Posterior vena cava (tissue), 2 donors: Measurements from ENCODE around the gene OSBPL9. TPM values are rescaled to one million over a fixed set of nuclear protein-coding genes. Genes with fewer than 3 reads are reported as not detected.
"Not testable (repeated sequence)": the region's sequence is repeated elsewhere in the genome, so short reads cannot be mapped to it uniquely, and the experiment has no call there.

Experiments used
- DNase-seq: peaks from one replicate; pipeline ENCODE4 v3.0.0-alpha.2; 2020; ENCODE audit warnings: low spot score
- intact Hi-C, 2 donors: fragments of 100-400 bp; cut with DNase I; formaldehyde crosslinking; loops; one replicate each; pipeline versions ENCODE4 v1.14.1 to v1.14.2; 2022 to 2023
- microRNA-seq, 2 donors: library from miRNA; unstranded; fragments of <30 nt; microRNA quantifications; one replicate each; pipeline ENCODE4 v1.2.0, GENCODE V29; 2020 to 2021; ENCODE audit warnings: borderline microRNAs expressed in 2 of 2
- total RNA-seq, 2 donors: library from RNA; stranded (reverse); fragmentation: NEBNext Ultra II Directional; extraction: Animal tissue kit (Norgen Biotek cat#: 25700); gene quantifications; one replicate each; pipeline ENCODE4 v1.2.1, GENCODE V29; 2021
- donor health status: DM: yes; HTN: yes; CAD: no.
- donor health status: DM: yes; HTN: yes; CAD: no.

The OSBPL9 gene
- total RNA-seq, 2 donors from 2014 or later: 73.1 to 84.5 TPM

DNA sequence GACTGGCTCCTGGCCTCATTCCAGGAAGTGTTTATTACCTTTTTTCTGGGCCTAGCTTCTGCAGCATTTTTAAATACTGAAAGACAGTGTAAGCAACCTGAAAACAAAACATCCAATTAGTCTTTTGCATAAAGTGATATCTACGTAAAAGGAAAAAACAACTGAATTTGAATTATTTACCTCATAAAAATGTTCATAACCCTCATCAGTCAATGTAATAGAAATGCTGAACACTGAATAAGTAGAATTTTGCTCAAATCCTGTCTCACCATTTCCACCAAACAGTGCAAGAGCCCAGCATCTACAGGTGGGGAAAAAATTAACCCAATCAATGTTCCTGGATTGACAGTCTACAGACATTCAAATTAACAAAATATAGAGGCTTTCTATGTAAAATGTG is 197.6 kb downstream of the OSBPL9 start:
- intact Hi-C loops: no loop called here
- no peak for DNase-seq

DNA sequence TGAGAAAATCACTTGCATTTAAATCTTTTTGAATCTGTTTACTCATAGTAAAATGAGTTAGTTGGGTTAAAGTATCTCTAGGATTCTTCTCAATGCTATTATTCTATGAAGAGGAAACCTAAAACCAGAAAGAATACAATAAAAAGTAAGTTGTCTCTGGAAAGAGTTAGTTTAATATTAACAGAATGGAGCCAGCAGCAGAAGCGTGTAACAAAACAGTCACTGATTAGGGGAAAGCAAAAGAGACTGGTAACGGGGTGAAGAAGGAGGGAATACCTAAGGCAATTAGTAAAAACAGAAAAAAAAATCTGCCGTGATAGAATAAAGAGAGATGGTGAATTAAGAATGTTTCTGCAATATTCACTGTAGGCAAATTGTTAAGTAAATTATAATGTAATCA is 201.6 kb downstream of the OSBPL9 start:
- no peak for DNase-seq
- intact Hi-C loops: no loop called here

DNA sequence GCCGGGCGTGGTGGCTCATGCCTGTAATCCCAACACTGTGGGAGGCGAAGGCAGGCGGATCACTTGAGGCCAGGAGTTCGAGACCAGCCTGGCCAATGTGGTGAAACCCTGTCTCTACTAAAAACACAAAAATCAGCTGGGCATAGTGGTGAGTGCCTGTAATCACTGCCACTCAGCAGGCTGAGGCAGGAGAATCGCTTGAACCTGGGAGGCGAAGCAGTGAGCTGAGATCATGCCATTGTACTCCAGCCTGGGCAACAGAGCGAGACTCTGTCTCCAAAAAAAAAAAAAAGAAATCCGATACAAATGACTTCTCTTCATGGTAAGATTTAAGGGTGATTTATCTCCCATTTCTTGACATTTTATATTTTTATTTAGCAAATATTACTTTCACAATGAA is 202.1 kb downstream of the OSBPL9 start:
- not testable (repeated sequence) for DNase-seq

DNA sequence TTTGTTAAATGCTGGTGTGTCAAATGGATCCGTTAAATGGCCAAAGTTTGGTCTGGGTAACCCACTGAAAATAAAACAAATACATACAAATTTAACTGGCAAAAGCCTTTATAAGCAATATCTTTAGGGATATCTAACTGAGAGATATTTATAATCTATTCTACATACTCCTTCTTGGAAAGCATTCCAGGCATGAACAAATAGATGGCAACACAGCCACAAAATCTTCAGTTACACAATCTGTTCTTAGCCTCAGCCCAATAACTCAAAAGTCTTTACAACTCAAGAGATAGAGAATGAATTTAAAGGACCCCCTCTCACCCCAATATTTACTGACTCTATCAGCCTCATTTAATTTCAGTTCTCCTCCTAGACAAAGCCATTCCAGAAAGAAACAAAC is 202.9 kb downstream of the OSBPL9 start:
- intact Hi-C loops: no loop called here
- no peak for DNase-seq

More for the DNA sequence above, 202.1 kb downstream of the OSBPL9 start:
- intact Hi-C loops: not testable (repeated sequence)

DNA sequence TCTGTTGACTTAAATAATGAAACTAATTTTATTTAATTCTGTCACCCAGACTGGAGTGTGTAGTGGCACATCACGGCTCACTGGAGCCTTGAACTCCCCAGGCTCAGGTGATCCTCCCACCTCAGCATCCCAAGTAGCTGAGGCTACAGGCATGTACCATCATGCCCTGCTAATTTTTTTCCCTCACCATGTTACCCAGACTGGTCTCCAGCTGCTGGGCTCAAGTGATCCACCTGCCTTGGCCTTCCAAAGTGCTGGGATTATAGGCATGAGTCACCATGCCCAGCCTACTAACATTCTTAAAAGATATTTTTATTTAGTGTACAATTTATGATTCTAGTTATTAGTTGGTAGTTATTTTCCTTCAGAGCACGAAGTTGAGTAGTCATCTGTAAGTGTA is 212.2 kb downstream of the OSBPL9 start:
- no peak for DNase-seq
- intact Hi-C loops: no loop called here

DNA sequence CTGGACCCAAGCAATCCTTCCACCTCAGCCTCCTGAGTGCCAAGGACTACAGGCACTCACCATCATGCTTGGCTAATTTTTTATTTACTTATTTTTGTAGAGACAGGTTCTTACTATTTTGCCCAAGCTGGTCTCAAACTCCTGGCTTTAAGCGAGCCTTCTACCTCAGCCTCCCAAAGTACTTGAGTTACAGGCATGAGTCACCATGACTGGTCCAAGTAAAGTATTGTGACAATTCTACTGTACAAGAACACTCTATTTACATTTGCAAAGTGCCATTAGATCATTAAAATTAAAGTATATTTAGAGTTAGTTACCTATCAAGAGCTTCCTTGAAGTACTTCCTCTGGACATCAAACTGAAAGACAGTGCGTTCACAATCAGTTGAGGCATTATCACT is 216.8 kb downstream of the OSBPL9 start:
- DNase-seq: no peak
- intact Hi-C loops: no loop called here

DNA sequence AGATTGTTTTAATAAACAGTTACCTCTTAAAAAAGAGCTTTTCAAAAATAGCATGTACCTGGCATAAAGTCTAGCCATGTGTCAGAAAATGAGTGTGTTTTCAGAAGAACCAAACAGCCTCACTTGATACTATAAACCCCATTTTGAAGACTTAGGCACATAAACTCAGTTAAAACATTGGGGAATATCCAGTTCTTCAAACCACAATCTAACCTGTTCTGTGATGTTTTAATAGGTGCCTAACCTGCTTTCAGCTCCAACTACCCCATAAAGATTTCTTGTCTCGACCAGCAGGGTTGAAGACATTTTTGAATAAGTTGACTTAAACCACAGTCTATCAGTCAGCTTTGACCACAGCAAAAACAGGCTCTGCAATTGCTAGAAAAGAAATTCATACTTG is 220.4 kb downstream of the OSBPL9 start:
- intact Hi-C loops: no loop called here
- DNase-seq: no peak

Small RNA genes lying within 50 kb of the gene (microRNA-seq; reads per million reads assigned to microRNA genes)
- 0 reads per million in 2 donors for gene MIR761

Other genes with a start within 250 kb of the OSBPL9 start
- gene EPS15, start 97.8 kb upstream of the OSBPL9 start, total RNA-seq: 10 to 100 TPM; 79.6 to 81.1 TPM